SKM-1 (cell line): ENCODE results near the gene LHFPL3.
"Not testable (repeated sequence)": the region's sequence is repeated elsewhere in the genome, so short reads cannot be mapped to it uniquely, and the experiment has no call there.

ENCODE experiments used
- DNase-seq: peaks from one replicate; lab custom pipeline; 2025; ENCODE audit not compliant: unreplicated experiment; lab: John Stamatoyannopoulos, UW

LHFPL3 gene

GRCh38 chr7:104886651-104887050 is 558.2 kb downstream of the LHFPL3 start:
- no peak for DNase-seq

GRCh38 chr7:104890216-104890615 is 561.8 kb downstream of the LHFPL3 start:
- no peak for DNase-seq

GRCh38 chr7:104891949-104892348 is 563.5 kb downstream of the LHFPL3 start:
- DNase-seq = no peak

- DNase-seq = no peak
These were observed 565.9 kb downstream of the LHFPL3 start for GRCh38 chr7:104894314-104894713.

GRCh38 chr7:104894726-104895521 is 566.5 kb downstream of the LHFPL3 start:
- no peak for DNase-seq

GRCh38 chr7:104895522-104896236 is 567.3 kb downstream of the LHFPL3 start:
- peak; percentile 13 for DNase-seq

- no peak for DNase-seq
These were observed 570.0 kb downstream of the LHFPL3 start for GRCh38 chr7:104898434-104898833.

- no peak for DNase-seq
These were observed 572.3 kb downstream of the LHFPL3 start for GRCh38 chr7:104900525-104901239.

- no peak for DNase-seq
These were observed 572.8 kb downstream of the LHFPL3 start for GRCh38 chr7:104901240-104901619.

- DNase-seq = no peak
These were observed 573.8 kb downstream of the LHFPL3 start for GRCh38 chr7:104902183-104902582.

GRCh38 chr7:104903044-104903443 is 574.6 kb downstream of the LHFPL3 start:
- DNase-seq = no peak

- DNase-seq = no peak
These were observed 575.4 kb downstream of the LHFPL3 start for GRCh38 chr7:104903846-104904245.

GRCh38 chr7:104906032-104906431 is 577.6 kb downstream of the LHFPL3 start:
- no peak for DNase-seq

- no peak for DNase-seq
These were observed 578.2 kb downstream of the LHFPL3 start for GRCh38 chr7:104906556-104906955.

- no peak for DNase-seq
These were observed 580.2 kb downstream of the LHFPL3 start for GRCh38 chr7:104908636-104909035.

GRCh38 chr7:104909096-104909495 is 580.7 kb downstream of the LHFPL3 start:
- no peak for DNase-seq

GRCh38 chr7:104914421-104914820 is 586.0 kb downstream of the LHFPL3 start:
- no peak for DNase-seq

GRCh38 chr7:104921596-104921995 is 593.2 kb downstream of the LHFPL3 start:
- DNase-seq = no peak

GRCh38 chr7:104922182-104923009 is 594.0 kb downstream of the LHFPL3 start:
- DNase-seq = no peak

- peak; percentile 65 for DNase-seq
These were observed 594.6 kb downstream of the LHFPL3 start for GRCh38 chr7:104923010-104923421.

GRCh38 chr7:104926189-104926588 is 597.8 kb downstream of the LHFPL3 start:
- DNase-seq = not testable (repeated sequence)
